ENCODE data around the gene SYTL3.

GRCh38 chr6:158754738-158755137, 104.9 kb downstream of the SYTL3 start:
- TF ChIP-seq RB1 (IDR thresholded peaks at IDR 0.05; ENCODE audit: borderline replicate concordance) (no peak), ZZZ3 (IDR thresholded peaks at IDR 0.05; ENCODE audit: control insufficient read depth, insufficient read length, low read depth) (no peak), CTCF (IDR thresholded peaks at IDR 0.05 in 2 of 3, conservative IDR thresholded peaks at IDR 0.05 in 1 of 3; ENCODE audit: control insufficient read depth in 2 of 3, extremely low read depth in 1 of 3, insufficient read depth in 1 of 3, low read depth in 3 of 3, low read length in 3 of 3) (no peak), PBX3 (IDR thresholded peaks at IDR 0.05; ENCODE audit: insufficient replicate concordance, low read depth, low read length) (no peak), REST (IDR thresholded peaks at IDR 0.05; ENCODE audit: low read depth, low read length) (no peak), POLR2A (IDR thresholded peaks at IDR 0.05; ENCODE audit: low read depth, low read length) (no peak), CEBPB (IDR thresholded peaks at IDR 0.05; ENCODE audit: borderline replicate concordance in 1 of 2, low read depth in 2 of 2, low read length in 2 of 2) (no peak), EZH2 (IDR thresholded peaks at IDR 0.05; ENCODE audit: borderline replicate concordance, control insufficient read depth, low read depth, low read length) (no peak), RAD21 (IDR thresholded peaks at IDR 0.05; ENCODE audit: insufficient read depth, low read depth, low read length) (no peak)

All from GM12878 (cell line).